Measurements from ENCODE around the gene PLD3.

Gene PLD3

DNA sequence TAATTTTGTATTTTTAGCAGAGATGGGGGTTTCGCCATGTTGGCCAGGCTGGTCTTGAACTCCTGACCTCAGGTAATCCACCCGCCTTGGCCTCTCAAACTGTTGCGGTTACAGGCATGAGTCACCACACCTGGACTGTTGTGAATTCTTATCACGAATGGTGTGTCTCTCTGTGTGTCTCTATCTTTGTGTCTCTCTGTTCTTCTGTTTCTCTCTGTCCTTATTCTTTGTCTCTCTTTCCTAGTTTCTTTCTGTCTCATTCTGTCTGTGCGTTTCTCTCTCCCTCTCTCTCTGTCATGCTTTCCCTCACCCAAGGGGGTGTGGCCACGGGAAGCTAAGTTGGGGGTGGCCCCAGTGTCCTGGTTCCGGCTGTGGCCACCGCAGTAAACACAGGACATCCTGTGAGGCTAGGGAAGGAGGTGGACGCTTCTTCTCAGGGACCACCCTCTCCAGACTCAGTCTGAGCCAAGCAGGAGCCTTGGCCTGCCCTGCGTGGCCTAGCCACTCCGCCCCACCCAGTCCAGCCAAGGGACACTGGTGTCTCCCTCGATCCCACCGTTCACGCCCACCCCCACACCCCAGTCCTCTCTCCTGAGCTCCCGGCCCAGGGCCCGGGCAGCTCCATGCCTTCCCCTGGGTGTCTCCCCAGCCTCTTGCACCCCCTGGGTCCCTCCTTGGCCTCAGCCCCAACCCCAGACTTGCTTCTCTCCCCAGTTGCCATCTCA, 68.6 kb downstream of the PLD3 start:
- DNase-seq, result peak; percentile 49

DNA sequence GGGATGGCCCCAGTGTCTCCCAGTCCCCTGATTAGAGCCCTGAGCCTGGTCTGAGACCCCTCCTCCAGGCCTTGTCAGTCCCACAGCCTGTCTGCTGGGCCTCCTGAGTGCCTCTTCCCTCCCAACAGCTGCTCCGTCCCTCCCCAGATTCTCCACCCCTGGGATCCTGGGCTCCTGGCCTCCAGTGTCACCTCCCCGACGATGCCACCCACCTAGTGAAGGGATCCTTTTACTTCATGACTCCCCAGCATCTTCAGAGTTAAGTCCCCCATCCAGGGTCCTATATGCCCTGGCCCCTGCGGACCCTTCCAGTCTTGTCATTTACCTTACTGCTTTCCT, 69.1 kb downstream of the PLD3 start:
- DNase-seq, result no peak

DNA sequence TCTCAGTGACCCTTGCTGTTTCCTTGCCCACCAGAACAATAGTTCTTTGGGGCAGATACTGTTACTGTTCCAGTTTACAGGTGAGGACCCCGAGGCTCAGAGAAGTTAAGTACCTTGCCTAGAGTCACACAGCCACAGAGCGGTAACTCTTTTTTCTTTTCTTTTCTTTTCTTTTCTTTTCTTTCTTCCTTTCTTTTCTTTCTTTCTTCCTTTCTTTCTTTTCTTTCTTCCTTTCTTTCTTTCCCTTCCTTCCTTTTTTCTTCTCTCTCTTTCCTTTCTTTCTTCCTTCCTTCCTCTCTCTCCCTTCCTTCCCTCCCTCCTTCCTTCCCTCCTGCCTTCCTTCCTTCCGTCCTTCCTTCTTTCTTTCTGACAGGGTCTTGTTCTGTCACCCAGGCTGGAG, 69.5 kb downstream of the PLD3 start:
- no peak for DNase-seq

DNA sequence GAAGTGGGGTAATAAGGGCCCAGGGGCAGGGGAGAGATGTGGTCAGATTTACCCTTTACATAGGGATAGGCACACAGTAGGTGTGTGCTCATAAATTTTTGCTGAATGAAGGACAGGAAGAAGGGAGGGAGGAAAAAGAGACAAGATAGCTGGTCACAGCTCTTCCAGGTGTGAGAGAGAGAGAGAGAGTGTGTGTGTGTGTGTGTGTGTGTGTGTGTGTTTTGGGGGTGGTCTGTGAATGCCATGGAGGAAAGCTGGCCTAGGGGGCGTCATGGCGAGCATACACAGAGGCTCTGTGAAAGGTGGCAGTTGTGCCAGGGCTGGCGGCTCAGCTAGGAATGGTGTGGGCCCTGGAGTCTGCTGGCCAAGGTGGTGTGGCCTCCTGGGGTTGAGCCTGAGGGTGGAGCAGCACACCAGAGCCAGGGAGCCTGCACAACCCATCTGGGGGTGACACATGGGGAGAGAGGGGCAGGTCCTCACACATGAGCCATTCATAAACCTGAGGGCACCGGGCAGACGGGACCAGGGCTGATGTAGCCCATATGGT, 70.6 kb downstream of the PLD3 start:
- no peak for DNase-seq

DNA sequence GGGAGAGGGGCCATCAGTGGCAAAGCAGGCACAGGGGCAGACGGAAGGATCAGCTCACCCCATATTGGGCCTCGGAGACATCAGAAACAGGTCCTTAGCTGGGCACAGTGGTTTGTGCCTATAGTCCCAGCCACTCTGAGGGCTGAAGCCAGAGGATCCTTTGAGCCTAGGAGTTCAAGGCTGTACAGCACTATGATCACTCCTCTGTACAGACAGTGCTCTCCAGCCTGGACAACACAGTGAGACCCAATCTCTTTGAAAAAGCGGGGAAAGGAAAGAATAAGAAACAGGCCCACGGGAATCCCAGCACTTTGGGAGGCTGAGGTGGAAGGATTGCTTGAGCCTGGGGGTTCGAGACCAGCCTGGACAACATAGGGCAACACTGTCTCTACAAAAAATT, 71.3 kb downstream of the PLD3 start:
- DNase-seq, result no peak

DNA sequence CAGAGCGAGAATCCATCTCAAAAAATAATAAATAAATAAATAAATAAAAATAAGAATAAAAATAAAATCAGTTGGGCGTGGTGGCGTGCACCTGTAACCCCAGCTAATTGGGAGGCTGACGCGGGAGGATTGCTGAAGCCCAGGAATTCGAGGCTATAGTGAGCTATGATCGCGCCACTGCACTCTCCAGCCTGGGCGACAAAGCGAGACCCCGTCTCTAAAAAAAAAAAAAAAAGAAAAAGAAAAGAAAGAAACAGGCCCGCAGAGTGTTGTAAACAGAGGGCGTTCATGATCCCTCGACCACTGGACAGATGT, 71.9 kb downstream of the PLD3 start:
- DNase-seq, result no peak

DNA sequence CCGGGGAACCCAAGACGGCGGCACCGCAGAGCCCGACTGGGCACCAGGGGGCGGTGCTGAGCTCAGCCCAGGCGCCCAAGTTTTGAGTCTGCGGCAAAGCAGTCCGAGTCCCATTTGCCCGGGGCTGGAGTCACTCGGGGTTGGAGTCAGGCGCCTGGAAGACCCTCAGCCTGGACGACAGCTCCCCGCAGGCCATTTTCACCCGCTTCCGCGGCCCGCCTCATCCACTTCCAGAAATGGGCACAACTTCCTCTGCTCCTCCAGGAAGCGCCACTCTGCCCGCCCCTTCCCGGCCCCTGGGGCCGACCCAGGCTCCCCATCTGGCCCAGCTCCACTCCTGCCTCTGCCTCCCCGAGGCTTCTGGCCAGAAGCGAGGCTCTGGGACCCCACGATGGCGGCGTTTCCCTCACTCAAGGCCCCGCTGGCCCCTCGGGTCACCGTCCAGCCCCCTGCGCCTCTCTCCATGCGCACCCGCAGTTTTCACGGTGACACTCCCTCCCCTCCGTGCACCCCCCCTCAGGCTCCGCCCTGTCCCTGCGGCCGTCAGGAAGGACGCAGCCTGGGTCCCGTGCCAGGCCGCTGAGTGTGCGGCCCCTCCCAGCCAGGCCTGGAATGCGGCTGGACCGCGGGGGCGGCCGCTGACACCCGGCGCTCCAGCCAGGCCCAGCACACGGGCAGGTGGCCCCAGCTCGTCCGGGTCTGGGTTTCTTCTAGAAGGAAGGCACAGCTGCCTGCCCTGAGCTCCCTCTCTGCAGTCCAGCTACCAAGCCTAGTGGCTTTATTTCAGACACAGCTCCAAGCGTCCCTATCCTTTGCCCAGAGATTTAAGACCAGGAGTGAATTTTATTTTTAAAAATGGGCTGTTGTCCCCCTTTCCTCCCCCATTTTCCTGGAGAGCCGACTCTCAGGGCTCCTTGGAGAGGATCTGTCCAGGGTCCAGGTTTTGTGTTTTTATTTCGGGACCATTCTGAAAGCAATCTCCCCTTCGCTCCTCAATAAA, 72.6 kb downstream of the PLD3 start:
- peak; percentile 83 for DNase-seq

DNA sequence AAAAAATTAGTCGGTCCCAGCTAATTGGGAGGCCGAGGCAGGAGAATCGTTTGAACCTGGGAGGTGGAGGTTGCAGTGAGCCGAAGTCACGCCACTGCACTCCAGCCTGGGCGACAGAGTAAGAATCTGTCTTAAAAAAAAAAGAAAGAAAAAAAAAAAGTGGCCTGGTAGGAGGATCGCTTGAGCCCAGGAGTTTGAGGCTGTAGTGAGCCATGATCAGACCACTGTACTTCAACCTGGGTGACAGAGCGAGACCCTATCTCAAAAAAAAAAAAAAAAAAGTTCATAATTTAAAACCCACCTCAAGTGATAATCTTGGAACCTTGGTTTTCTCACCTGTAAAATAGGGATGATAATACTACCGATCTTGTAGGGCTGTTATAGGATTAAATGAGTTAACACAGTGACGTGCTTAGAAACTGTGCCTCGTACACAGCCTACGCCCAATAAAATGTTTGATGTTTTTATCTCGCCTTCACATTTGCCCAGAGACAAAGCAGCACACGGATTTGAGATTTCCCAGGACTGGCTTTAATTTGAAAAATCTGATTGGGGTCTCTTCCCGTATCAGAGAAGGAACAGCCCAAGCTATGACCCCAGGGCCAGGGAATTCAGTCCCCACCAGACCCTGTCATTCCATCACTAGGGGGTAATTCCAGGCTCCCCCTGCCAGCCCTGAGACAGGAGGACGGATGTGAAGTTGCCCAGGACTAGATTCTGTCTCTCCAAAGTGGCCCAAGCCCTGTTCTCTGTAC, 73.7 kb downstream of the PLD3 start:
- no peak for DNase-seq

DNA sequence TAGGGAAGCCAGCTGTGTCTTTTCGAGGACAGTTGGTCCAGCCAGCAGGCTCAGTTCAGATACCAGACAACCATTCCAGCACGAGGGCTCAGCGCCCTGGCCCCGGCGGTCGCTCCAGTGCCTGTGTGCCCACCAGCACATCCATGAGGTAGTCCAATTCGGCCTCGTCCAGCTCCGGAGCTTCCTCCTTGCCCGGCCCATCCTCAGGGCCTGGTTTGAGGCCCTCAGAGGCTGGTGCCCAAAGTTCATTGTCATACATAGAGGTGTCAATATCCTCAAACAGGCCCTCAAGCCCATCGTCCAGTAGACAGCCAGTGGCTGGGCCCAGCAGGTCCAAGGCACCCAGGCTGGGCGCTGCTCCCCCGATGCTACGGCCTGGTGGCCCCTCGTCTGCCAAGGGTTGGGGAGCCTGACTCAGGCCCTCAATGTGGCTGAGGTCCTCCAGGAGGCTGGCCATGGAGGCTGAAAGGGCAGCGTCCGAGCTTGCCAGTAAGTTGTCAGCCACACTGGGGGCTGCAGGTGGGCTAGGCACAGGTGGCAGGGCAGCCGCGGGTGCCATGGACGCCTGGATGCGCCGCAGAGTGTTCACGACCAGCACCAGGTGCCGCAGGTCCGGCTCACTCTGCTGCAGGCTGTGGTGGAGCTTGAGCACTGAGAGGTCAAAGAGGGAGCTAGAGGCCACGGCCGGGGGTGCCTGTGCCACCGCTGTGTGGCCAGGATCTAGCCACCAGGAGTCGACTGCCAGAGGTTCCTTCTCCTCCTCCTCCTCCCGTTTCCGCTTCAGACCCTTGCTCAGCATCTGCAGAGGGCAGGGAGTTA, 74.5 kb downstream of the PLD3 start:
- DNase-seq, result no peak

DNA sequence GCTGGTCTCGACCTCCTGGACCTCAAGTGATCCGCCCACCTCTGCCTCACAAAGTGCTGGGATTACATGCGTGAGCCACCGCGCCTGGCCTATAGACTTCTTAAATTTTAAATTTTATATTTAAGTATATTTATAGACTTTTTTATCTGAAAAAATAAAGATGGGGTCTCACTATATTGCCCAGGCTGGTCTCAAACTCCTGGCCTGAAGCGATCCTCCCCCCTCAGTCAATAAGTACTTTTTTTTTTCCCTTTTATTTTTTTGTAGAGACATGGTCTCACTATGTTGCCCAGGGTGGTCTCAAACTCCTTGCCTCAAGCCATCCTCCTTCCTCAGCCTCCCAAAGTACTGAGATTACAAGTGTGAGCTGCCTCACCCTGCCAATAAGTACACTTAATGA, 75.4 kb downstream of the PLD3 start:
- DNase-seq, result no peak

DNA sequence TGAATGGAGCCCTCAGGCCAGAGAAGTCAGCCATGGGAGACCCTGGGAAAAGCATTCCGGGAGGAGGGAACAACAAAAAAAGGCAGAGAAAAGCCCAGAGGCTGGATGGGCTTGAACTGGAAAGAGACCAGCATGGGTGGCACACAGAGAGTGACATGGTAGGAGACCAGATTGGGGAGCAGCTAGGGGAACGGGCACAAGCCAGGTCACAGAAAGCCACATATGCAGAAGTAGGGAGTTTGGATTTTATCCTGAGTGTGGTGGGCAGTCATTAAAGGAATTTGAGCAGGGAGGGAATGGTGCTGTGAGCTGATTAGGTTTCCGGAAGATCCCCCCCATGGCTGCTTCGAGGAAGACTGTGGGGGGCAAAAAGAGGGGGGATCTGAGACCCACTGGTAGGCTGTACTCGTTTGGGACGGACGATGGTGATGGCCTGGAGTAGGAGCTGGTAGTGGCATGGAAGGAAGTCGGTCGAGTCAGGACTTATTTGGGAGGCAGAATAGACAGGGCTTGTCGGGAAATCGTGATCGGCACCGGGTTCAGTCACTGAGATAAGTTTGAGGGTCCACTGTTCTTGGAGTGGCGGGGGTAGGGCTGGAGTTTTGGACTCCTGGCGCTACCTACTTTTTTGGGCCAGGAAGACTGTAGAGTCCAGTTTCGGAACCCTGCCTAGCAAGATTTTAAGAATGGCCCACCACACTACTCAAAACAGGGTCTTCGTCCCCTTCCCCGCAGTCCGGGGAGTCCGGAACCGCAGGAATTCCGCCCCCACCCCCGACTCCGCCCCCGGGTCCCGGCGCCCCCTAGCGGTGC, 76.3 kb downstream of the PLD3 start:
- no peak for DNase-seq

DNA sequence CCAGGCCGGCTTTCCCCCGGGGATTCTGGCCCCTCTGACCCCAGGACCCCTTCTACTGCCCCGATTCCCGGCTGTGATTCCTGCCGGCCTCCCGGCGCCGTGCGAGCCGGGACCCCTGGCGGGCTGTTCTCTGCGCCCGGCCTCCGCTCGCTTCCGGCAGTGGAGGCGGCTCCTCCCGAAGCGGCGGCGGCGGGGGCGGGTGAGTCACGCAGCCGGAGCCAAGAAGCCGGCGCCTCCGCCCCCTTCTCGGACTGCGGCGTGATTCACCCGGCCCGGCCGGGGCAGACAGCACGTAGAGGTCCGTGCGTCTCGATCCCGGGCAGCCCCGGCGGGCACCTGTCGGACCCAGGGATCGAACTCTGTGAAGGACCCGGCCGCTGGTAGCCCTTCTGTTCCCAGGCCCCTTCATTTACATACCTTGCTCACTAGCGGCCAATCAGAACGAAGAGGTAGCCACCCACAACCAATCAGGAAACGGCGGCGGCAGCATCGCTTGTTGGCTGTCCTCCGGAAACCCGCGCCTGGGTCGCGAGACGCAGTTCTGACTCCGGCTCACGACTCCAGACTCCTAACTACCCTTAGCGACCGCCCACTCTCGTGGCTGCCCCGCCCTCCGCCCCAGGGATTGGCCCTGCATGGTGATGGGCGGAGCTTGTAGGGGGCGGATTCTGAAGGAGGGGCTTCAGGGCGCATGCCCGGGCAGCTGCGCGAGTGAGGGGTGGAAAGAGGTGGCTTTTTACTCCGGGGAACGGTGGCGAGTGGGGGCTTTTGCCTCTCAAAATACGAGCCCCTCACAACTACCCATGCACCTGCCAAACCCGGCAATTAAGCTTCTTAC, 77.2 kb downstream of the PLD3 start, which contains the start of gene SERTAD1:
SERTAD1 (minus strand) TSS at position 543 of the 838 bp plus-strand sequence. CDS start 2,446 bp downstream, outside the sequence.
- peak; percentile 100 for DNase-seq

All from inflammatory macrophage treated with lipopolysaccharide for 4 hours (primary cell).